Stomach (tissue), 4 donors: ENCODE data around the gene BFSP1.

ENCODE experiments used
- CTCF ChIP-seq, 7 experiments: fragments of 450-650 bp in 4 of 7; fragments of 200-600 bp in 3 of 7; sonication (generic) in 3 of 7; IDR thresholded peaks; one replicate each; pipeline ENCODE4 v1.5.1; 2016 to 2019; ENCODE audit warnings: antibody characterized with exemption in 7 of 7, control low read depth in 2 of 7, mild to moderate bottlenecking in 1 of 7
- EP300 ChIP-seq: sonication (generic); formaldehyde crosslinking; IDR thresholded peaks from one replicate; pipeline ENCODE4 v1.6.1; 2017; ENCODE audit warnings: antibody characterized with exemption
- POLR2A ChIP-seq, 4 donors: fragments of 450-650 bp; IDR thresholded peaks; one replicate each; pipeline ENCODE4 v1.6.1; 2016; ENCODE audit warnings: antibody characterized with exemption in 4 of 4, control low read depth in 2 of 4, mild to moderate bottlenecking in 1 of 4, moderate library complexity in 1 of 4
- POLR2AphosphoS5 ChIP-seq, 3 donors: sonication (generic); formaldehyde crosslinking; IDR thresholded peaks; one replicate each; pipeline ENCODE4 v1.6.1; 2016; ENCODE audit warnings: antibody characterized with exemption in 3 of 3

- no peak for TF ChIP-seq POLR2AphosphoS5 (IDR thresholded peaks at IDR 0.05)
- TF ChIP-seq CTCF (IDR thresholded peaks at IDR 0.05), result no peak
- no peak for TF ChIP-seq POLR2A (IDR thresholded peaks at IDR 0.05)
- TF ChIP-seq EP300, result no peak
Observed at GRCh38 chr20:17579369-17580039, 48.3 kb upstream of the BFSP1 start.
